GM20000 (cell line): ENCODE data around the gene SPTBN4.

ENCODE experiments used
- DNase-seq: peaks from one replicate; pipeline ENCODE4 v3.0.0; 2012; ENCODE audit warnings: low spot score
- TF ChIP-seq, protein P1 (sequence below): IDR thresholded peaks from 2 replicates; pipeline ENCODE4 v1.5.1; 2012; ENCODE audit warnings: mild to moderate bottlenecking, control low read depth; ENCODE audit errors: extremely low read depth, missing control alignments

SPTBN4 gene

DNA sequence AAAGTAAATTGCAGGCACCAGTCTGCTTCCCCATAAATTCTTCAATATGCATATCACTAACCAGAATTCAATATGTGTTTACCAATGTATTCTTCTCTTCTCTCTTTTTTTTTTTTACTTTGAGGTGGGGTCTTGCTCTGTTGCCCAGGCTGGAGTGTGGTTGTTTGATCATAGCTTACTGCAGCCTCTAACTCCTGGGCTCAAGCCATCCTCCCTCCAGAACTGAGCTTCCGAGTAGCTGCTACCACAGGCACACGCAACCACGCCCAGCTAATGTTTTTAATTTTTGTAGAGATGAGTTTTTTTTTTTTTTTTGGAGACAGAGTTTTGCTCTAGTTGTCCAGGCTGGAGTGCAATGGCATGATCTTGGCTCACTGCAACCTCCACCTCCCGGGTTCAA lies 151.2 kb downstream of the SPTBN4 start:
- TF ChIP-seq, protein P1, sequence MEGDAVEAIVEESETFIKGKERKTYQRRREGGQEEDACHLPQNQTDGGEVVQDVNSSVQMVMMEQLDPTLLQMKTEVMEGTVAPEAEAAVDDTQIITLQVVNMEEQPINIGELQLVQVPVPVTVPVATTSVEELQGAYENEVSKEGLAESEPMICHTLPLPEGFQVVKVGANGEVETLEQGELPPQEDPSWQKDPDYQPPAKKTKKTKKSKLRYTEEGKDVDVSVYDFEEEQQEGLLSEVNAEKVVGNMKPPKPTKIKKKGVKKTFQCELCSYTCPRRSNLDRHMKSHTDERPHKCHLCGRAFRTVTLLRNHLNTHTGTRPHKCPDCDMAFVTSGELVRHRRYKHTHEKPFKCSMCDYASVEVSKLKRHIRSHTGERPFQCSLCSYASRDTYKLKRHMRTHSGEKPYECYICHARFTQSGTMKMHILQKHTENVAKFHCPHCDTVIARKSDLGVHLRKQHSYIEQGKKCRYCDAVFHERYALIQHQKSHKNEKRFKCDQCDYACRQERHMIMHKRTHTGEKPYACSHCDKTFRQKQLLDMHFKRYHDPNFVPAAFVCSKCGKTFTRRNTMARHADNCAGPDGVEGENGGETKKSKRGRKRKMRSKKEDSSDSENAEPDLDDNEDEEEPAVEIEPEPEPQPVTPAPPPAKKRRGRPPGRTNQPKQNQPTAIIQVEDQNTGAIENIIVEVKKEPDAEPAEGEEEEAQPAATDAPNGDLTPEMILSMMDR: no peak
- DNase-seq: no peak

DNA sequence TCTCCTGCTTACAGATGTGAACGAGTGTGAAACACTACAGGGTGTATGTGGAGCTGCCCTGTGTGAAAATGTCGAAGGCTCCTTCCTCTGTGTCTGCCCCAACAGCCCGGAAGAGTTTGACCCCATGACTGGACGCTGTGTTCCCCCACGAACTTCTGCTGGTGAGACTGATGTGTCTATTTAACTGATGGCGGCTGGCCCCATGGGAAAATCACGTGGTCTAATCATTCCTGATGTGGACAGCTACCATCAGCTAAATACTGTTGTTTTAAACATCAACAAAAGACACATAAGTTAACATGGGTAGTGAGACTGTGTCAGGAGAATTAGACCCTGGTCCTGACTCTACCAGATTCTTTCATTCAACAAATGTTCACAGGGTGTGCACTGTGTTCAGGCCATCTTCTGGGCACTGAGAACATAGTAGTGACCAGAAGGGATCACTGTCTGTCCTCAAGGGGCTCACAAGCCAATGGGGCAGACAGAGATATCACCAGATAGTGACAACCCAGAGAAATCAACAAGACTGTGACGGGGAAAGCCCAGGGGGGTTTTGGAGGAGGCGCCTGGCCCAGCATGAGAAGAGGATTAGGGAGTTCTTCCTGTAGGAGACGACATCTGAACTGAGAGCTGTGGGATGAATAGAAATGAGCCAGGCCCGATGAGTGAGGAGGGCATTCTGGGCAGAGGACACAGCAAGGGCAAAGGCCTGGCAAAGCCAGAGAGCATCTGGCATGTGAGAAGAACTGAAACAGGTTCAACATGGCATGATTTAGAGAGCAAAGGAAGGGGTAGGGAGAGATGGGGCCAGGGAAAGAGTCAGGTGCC lies 152.7 kb downstream of the SPTBN4 start:
- TF ChIP-seq, protein P1: no peak
- no peak for DNase-seq

DNA sequence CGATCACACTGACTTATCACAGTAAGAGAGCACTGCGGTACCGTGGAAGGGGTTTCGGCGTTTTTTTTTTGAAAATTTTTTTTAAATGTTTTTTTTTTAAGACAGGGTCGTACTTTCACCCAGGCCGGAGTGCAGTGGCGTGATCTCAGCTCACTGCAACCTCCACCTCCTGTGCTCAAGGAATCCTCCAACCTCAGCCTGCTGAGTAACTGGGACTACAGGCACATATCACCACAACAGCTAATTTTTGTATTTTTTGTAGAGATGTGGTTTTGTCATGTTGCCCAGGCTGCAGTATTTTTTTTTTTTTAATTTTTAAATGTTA lies 153.3 kb downstream of the SPTBN4 start:
- TF ChIP-seq, protein P1: no peak

DNA sequence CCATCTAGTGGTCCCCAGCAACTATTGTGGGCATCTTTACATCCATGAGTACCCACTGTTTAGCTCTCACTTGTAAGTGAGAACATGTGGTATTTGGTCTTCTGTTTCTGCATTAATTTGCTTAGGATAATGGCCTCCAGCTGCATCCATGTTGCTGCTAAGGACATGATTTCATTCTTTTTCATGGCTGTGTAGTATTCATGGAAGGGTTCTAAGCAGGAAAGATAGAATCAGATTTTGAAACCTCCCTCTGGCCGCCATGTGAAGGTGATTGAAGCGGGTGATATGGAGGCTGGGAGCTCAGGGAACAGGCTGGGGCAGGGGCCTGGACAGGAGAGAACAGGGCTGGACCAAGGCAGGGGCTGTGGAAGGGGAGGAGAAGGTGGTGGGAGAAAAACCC lies 154.5 kb downstream of the SPTBN4 start:
- DNase-seq: no peak
- TF ChIP-seq, protein P1: no peak

More for the DNA sequence above, 153.3 kb downstream of the SPTBN4 start:
- no peak for DNase-seq

DNA sequence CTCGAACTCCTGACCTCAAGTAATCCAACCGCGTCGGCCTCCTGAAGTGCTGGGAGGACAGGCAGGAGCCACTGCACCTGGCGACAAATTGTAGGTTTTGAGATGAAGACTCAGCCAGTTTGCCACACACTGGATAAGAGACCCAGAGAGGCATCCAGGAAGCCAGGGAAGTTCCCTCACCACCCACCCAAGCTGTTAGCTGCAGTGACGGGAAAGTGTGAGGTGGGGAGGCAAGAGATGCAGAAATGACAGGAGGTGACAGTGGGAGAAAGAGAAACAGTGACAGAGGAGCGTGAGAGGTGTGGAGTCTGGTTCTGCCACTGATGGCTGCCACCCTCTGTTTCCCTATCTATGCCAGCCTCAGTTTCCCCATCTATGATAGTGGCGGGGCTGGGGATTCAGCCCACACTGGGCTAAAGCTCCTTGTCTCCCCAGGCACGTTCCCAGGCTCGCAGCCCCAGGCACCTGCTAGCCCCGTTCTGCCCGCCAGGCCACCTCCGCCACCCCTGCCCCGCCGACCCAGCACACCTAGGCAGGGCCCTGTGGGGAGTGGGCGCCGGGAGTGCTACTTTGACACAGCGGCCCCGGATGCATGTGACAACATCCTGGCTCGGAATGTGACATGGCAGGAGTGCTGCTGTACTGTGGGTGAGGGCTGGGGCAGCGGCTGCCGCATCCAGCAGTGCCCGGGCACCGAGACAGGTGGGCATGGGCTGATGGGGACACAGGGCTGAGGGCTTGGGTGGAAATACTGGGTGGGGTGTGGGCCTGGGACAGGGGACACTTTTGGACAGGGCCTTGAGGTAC lies 155.4 kb downstream of the SPTBN4 start:
- no peak for DNase-seq
- TF ChIP-seq, protein P1: no peak

DNA sequence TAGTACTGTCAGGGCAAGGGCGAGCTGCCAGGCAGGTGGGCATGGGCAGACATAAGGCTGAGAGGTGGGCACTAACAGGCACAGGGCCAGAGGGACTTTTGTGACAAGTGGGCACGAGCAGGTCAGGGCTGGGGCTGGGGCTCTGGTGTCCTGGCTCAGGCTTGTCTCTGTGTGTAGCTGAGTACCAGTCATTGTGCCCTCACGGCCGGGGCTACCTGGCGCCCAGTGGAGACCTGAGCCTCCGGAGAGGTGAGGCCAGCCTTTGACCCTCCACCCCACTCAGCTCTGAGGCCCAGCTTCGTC lies 155.9 kb downstream of the SPTBN4 start:
- TF ChIP-seq, protein P1: no peak
- no peak for DNase-seq
